ENCODE measurements around the gene ROR1.

DNA sequence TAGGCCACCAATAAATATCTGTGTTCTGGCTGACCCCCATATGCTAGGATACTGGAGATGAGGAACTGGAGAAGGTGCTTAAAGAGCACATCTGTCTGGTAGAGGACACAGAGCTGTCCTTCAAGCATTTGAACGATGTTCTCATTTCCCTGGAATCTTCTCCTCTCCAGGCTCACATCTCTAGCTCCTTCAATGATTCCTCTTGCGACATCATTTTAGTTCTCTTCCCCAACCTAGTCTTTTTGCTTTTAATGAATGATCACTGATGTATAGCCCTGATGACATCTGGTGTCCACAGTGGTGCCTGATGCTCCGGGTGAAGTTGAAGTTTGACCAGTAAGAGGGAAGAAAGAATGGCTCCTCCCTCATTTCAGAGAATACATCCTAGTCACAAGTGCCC is 348.8 kb downstream of the ROR1 start:
- no peak for TF ChIP-seq RAD21 (IDR thresholded peaks at IDR 0.05; ENCODE audit: low read length)
- peak; percentile 85 for TF ChIP-seq CEBPB (IDR thresholded peaks at IDR 0.05; ENCODE audit: low read depth, low read length)
- no peak for TF ChIP-seq POLR2A (IDR thresholded peaks at IDR 0.05; ENCODE audit: low read depth, low read length)
- TF ChIP-seq, protein P1, sequence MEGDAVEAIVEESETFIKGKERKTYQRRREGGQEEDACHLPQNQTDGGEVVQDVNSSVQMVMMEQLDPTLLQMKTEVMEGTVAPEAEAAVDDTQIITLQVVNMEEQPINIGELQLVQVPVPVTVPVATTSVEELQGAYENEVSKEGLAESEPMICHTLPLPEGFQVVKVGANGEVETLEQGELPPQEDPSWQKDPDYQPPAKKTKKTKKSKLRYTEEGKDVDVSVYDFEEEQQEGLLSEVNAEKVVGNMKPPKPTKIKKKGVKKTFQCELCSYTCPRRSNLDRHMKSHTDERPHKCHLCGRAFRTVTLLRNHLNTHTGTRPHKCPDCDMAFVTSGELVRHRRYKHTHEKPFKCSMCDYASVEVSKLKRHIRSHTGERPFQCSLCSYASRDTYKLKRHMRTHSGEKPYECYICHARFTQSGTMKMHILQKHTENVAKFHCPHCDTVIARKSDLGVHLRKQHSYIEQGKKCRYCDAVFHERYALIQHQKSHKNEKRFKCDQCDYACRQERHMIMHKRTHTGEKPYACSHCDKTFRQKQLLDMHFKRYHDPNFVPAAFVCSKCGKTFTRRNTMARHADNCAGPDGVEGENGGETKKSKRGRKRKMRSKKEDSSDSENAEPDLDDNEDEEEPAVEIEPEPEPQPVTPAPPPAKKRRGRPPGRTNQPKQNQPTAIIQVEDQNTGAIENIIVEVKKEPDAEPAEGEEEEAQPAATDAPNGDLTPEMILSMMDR (conservative IDR thresholded peaks at IDR 0.05; ENCODE audit: low read depth, low read length): no peak
